SU-DHL-6 (cell line): ENCODE measurements around the gene CAPN12.

ENCODE experiments used
- H2AFZ ChIP-seq: fragments of 200-600 bp; sonication (generic); 2 replicates; pipeline ENCODE4 v1.6.1; 2014; ENCODE audit warnings: low read depth, mild to moderate bottlenecking, moderate library complexity, mixed read lengths, antibody characterized with exemption, low read length; ENCODE audit not compliant: severe bottlenecking
- H3F3A ChIP-seq: fragments of 200-600 bp; shearing (Covaris generic); 2 replicates; pipeline ENCODE4 v1.6.0; 2016; ENCODE audit warnings: antibody characterized with exemption, mild to moderate bottlenecking; ENCODE audit not compliant: insufficient read depth
- H3K27ac ChIP-seq: fragments of 200-600 bp; sonication (generic); 2 replicates; pipeline ENCODE4 v1.5.1; 2016; ENCODE audit warnings: low read depth, mild to moderate bottlenecking, low read length, moderate library complexity, mixed read lengths
- H3K27me3 ChIP-seq: fragments of 200-600 bp; sonication (generic), shearing (Covaris generic); 2 replicates; pipeline ENCODE4 v1.6.0; 2014; ENCODE audit warnings: mild to moderate bottlenecking, low read length
- H3K36me3 ChIP-seq: fragments of 200-600 bp; sonication (generic); 2 replicates; pipeline ENCODE4 v1.6.1; 2014; ENCODE audit warnings: mild to moderate bottlenecking, low read length, mixed read lengths
- H3K4me2 ChIP-seq: fragments of 300-600, 200-600 bp; shearing (Covaris generic), sonication (generic); 2 replicates; pipeline ENCODE4 v1.6.0; 2014; ENCODE audit warnings: low read length, low read depth, mild to moderate bottlenecking; ENCODE audit not compliant: poor library complexity, severe bottlenecking
- H3K4me3 ChIP-seq: fragments of 200-600 bp; sonication (generic); 2 replicates; pipeline ENCODE4 v1.5.1; 2014; ENCODE audit warnings: antibody characterized with exemption, low read length, mild to moderate bottlenecking, mixed read lengths; ENCODE audit not compliant: insufficient read depth, poor library complexity, severe bottlenecking
- H3K79me2 ChIP-seq: fragments of 200-600 bp; sonication (generic); 2 replicates; pipeline ENCODE4 v1.6.1; 2014; ENCODE audit warnings: mild to moderate bottlenecking, low read length, moderate library complexity; ENCODE audit not compliant: insufficient read depth
- H3K9ac ChIP-seq: fragments of 200-600 bp; sonication (generic); 2 replicates; pipeline ENCODE4 v1.7.0; 2014; ENCODE audit warnings: mild to moderate bottlenecking, low read length
- H3K9me2 ChIP-seq: fragments of 200-600 bp; sonication (generic); replicated peaks from 2 replicates; pipeline ENCODE4 v1.6.1; 2014; ENCODE audit warnings: low read length; ENCODE audit not compliant: insufficient read depth
- H3K9me3 ChIP-seq: fragments of 200-600 bp; sonication (generic); 2 replicates; pipeline ENCODE4 v1.6.1; 2014; ENCODE audit warnings: low read length, mixed read lengths; ENCODE audit not compliant: insufficient read depth
- H4K20me1 ChIP-seq: fragments of 200-600 bp; sonication (generic); 2 replicates; pipeline ENCODE4 v1.6.1; 2014; ENCODE audit warnings: low read depth, mild to moderate bottlenecking, antibody characterized with exemption, low read length, moderate library complexity, mixed read lengths
- CTCF ChIP-seq: fragments of 200-600 bp; sonication (generic); IDR thresholded peaks from one replicate; pipeline ENCODE4 v1.5.1; 2017; ENCODE audit warnings: antibody characterized with exemption, mild to moderate bottlenecking, low read length, moderate library complexity; ENCODE audit not compliant: insufficient read depth, poor library complexity, severe bottlenecking
- EZH2phosphoT487 ChIP-seq: fragments of 200-600 bp; sonication (generic), shearing (Covaris generic); conservative IDR thresholded peaks from 2 replicates; pipeline ENCODE4 v1.6.1; 2018; ENCODE audit warnings: mild to moderate bottlenecking, antibody characterized with exemption, low read length, moderate library complexity, mixed read lengths

Gene CAPN12

GRCh38 chr19:38727868-38728660, 16.2 kb downstream of the CAPN12 start:
- Histone ChIP-seq H3K36me3 (0 out of 2 replicates have a peak, but pooled peaks cover 3% of the 10 kb centered on the region), H3K9me3 (no peaks in the 10 kb centered on the region), H3K9ac (no peak overlapping the region), H3K27ac (no peak overlapping the region), H3F3A (no peaks in the 10 kb centered on the region; the same call in 1 of the 2 replicates), H3K4me2 (no peak overlapping the region), H3K4me3 (no peak overlapping the region), H4K20me1 (no peaks in the 10 kb centered on the region), H3K27me3 (no peaks in the 10 kb centered on the region), H2AFZ (no peak overlapping the region), H3K9me2 (no peaks in the 10 kb centered on the region), H3K79me2 (no peaks in the 10 kb centered on the region)
- no peak for TF ChIP-seq CTCF
- TF ChIP-seq EZH2phosphoT487 = no peak

- Histone ChIP-seq H3K79me2 (no peaks in the 10 kb centered on the region), H3K9me2 (no peaks in the 10 kb centered on the region), H3K36me3 (0 out of 2 replicates have a peak, but pooled peaks cover 3% of the 10 kb centered on the region), H3K27me3 (no peaks in the 10 kb centered on the region), H3K9me3 (no peaks in the 10 kb centered on the region), H3K27ac (no peak overlapping the region), H3K4me3 (no peak overlapping the region), H3K9ac (no peak overlapping the region), H2AFZ (no peak overlapping the region), H4K20me1 (no peaks in the 10 kb centered on the region), H3K4me2 (no peak overlapping the region), H3F3A (no peaks in the 10 kb centered on the region; the same call in 1 of the 2 replicates)
- TF ChIP-seq EZH2phosphoT487 = no peak
- no peak for TF ChIP-seq CTCF
These were observed 16.9 kb downstream of the CAPN12 start for GRCh38 chr19:38727306-38727867.

GRCh38 chr19:38726761-38727301, 17.4 kb downstream of the CAPN12 start:
- H3K4me2 ChIP-seq = no peak overlapping the region
- H4K20me1 ChIP-seq = no peaks in the 10 kb centered on the region
- no peak overlapping the region for H3K27ac ChIP-seq
- H3K4me3 ChIP-seq = no peak overlapping the region
- H3K9me3 ChIP-seq = no peaks in the 10 kb centered on the region
- H2AFZ ChIP-seq = no peak overlapping the region
- 0 out of 2 replicates have a peak, but pooled peaks cover 3% of the 10 kb centered on the region for H3K36me3 ChIP-seq
- no peaks in the 10 kb centered on the region for H3K9me2 ChIP-seq
- no peaks in the 10 kb centered on the region for H3K27me3 ChIP-seq
- no peak overlapping the region for H3K9ac ChIP-seq
- TF ChIP-seq CTCF = no peak
- TF ChIP-seq EZH2phosphoT487 = no peak
- H3K79me2 ChIP-seq = no peaks in the 10 kb centered on the region
- H3F3A ChIP-seq = no peaks in the 10 kb centered on the region; the same call in 1 of the 2 replicates
